HUES48 (cell line): Measurements from ENCODE around the gene CFAP77.

Experiments
- H3K27ac ChIP-seq: one replicate; pipeline ENCODE4 v1.7.0; 2013; ENCODE audit warnings: low read depth, low read length, inconsistent platforms
- H3K27me3 ChIP-seq: 2 replicates; pipeline ENCODE4 v1.6.1; 2013; ENCODE audit warnings: mild to moderate bottlenecking, low read length; ENCODE audit not compliant: control insufficient read depth, insufficient read depth
- H3K36me3 ChIP-seq: 2 replicates; pipeline ENCODE4 v1.6.1; 2013; ENCODE audit warnings: low read length; ENCODE audit not compliant: control insufficient read depth, insufficient read depth
- H3K4me1 ChIP-seq: 2 replicates; pipeline ENCODE4 v1.6.1; 2013; ENCODE audit warnings: mild to moderate bottlenecking, low read length; ENCODE audit not compliant: control insufficient read depth, insufficient read depth
- H3K4me3 ChIP-seq: 2 replicates; pipeline ENCODE4 v1.5.1; 2013; ENCODE audit warnings: mild to moderate bottlenecking, low read depth, low read length
- H3K9ac ChIP-seq: 2 replicates; pipeline ENCODE4 v1.6.1; 2013; ENCODE audit warnings: mild to moderate bottlenecking, low read depth, low read length, moderate library complexity
- H3K9me3 ChIP-seq: 2 replicates; pipeline ENCODE4 v1.6.1; 2013; ENCODE audit warnings: low read length; ENCODE audit not compliant: control insufficient read depth, insufficient read depth

The CFAP77 gene

GRCh38 chr9:132547976-132548730, 138.1 kb downstream of the CFAP77 start:
- no peak overlapping the region for H3K9ac ChIP-seq
- no peaks in the 10 kb centered on the region for H3K9me3 ChIP-seq
- H3K36me3 ChIP-seq, result no peaks in the 10 kb centered on the region
- H3K27me3 ChIP-seq, result no peaks in the 10 kb centered on the region
- H3K4me3 ChIP-seq, result no peak overlapping the region
- H3K27ac ChIP-seq, result no peak overlapping the region
- peaks cover 12% of the 10 kb centered on the region; the same call in 1 of the 2 replicates for H3K4me1 ChIP-seq

- no peaks in the 10 kb centered on the region for H3K27me3 ChIP-seq
- peaks cover 12% of the 10 kb centered on the region; the same call in 1 of the 2 replicates for H3K4me1 ChIP-seq
- no peak overlapping the region for H3K4me3 ChIP-seq
- no peak overlapping the region for H3K27ac ChIP-seq
- H3K36me3 ChIP-seq, result no peaks in the 10 kb centered on the region
- no peaks in the 10 kb centered on the region for H3K9me3 ChIP-seq
- no peak overlapping the region for H3K9ac ChIP-seq
These were observed 139.0 kb downstream of the CFAP77 start for GRCh38 chr9:132548751-132549640.

- no peak overlapping the region for H3K27ac ChIP-seq
- no peaks in the 10 kb centered on the region for H3K27me3 ChIP-seq
- H3K36me3 ChIP-seq, result no peaks in the 10 kb centered on the region
- H3K4me3 ChIP-seq, result no peak overlapping the region
- H3K9ac ChIP-seq, result no peak overlapping the region
- H3K4me1 ChIP-seq, result peaks cover 5% of the 10 kb centered on the region; the same call in 1 of the 2 replicates
- no peaks in the 10 kb centered on the region for H3K9me3 ChIP-seq
These were observed 141.5 kb downstream of the CFAP77 start for GRCh38 chr9:132551556-132551955.

- Histone ChIP-seq H3K4me1 (no peaks in the 10 kb centered on the region; the same call in 1 of the 2 replicates), H3K9me3 (no peaks in the 10 kb centered on the region), H3K27ac (no peak overlapping the region), H3K4me3 (no peak overlapping the region), H3K27me3 (no peaks in the 10 kb centered on the region), H3K36me3 (no peaks in the 10 kb centered on the region), H3K9ac (no peak overlapping the region)
These were observed 142.0 kb downstream of the CFAP77 start for GRCh38 chr9:132552041-132552440.

- Histone ChIP-seq H3K4me1 (no peaks in the 10 kb centered on the region), H3K36me3 (no peaks in the 10 kb centered on the region), H3K27me3 (no peaks in the 10 kb centered on the region), H3K4me3 (no peak overlapping the region), H3K9me3 (no peaks in the 10 kb centered on the region), H3K9ac (no peak overlapping the region), H3K27ac (no peak overlapping the region)
These were observed 144.7 kb downstream of the CFAP77 start for GRCh38 chr9:132554755-132555154.

- Histone ChIP-seq H3K27ac (no peak overlapping the region), H3K4me1 (no peaks in the 10 kb centered on the region), H3K27me3 (no peaks in the 10 kb centered on the region), H3K36me3 (no peaks in the 10 kb centered on the region), H3K9ac (no peak overlapping the region), H3K9me3 (no peaks in the 10 kb centered on the region), H3K4me3 (no peak overlapping the region)
These were observed 145.5 kb downstream of the CFAP77 start for GRCh38 chr9:132555528-132555927.

- H3K4me1 ChIP-seq, result no peaks in the 10 kb centered on the region
- no peaks in the 10 kb centered on the region for H3K27me3 ChIP-seq
- H3K27ac ChIP-seq, result no peak overlapping the region
- no peak overlapping the region for H3K4me3 ChIP-seq
- H3K36me3 ChIP-seq, result no peaks in the 10 kb centered on the region
- H3K9ac ChIP-seq, result no peak overlapping the region
- no peaks in the 10 kb centered on the region for H3K9me3 ChIP-seq
These were observed 146.2 kb downstream of the CFAP77 start for GRCh38 chr9:132556235-132556634.

- Histone ChIP-seq H3K9me3 (no peaks in the 10 kb centered on the region), H3K4me3 (no peak overlapping the region), H3K4me1 (no peaks in the 10 kb centered on the region), H3K9ac (no peak overlapping the region), H3K36me3 (no peaks in the 10 kb centered on the region), H3K27ac (no peak overlapping the region), H3K27me3 (no peaks in the 10 kb centered on the region)
These were observed 146.7 kb downstream of the CFAP77 start for GRCh38 chr9:132556714-132557113.

GRCh38 chr9:132557159-132557558, 147.1 kb downstream of the CFAP77 start:
- H3K9ac ChIP-seq, result no peak overlapping the region
- H3K27me3 ChIP-seq, result no peaks in the 10 kb centered on the region
- H3K27ac ChIP-seq, result no peak overlapping the region
- no peak overlapping the region for H3K4me3 ChIP-seq
- no peaks in the 10 kb centered on the region for H3K9me3 ChIP-seq
- H3K4me1 ChIP-seq, result no peaks in the 10 kb centered on the region
- H3K36me3 ChIP-seq, result no peaks in the 10 kb centered on the region

- no peaks in the 10 kb centered on the region for H3K27me3 ChIP-seq
- no peak overlapping the region for H3K4me3 ChIP-seq
- H3K27ac ChIP-seq, result no peak overlapping the region
- no peak overlapping the region for H3K9ac ChIP-seq
- H3K36me3 ChIP-seq, result no peaks in the 10 kb centered on the region
- H3K9me3 ChIP-seq, result no peaks in the 10 kb centered on the region
- 0 out of 2 replicates have a peak, but pooled peaks cover 5% of the 10 kb centered on the region for H3K4me1 ChIP-seq
These were observed 149.7 kb downstream of the CFAP77 start for GRCh38 chr9:132559711-132560110.
